Neural progenitor cell (in vitro differentiated cells): ENCODE data around the gene KRT79.

Experiments
- CTCF ChIP-seq: fragments of 200-600 bp; sonication (generic); IDR thresholded peaks from 2 replicates; pipeline ENCODE4 v1.5.1; 2017; ENCODE audit warnings: antibody characterized with exemption, mild to moderate bottlenecking
- EZH2 ChIP-seq: fragments of 200-600 bp; sonication (generic); IDR thresholded peaks from 2 replicates; pipeline ENCODE4 v1.6.1; 2017; ENCODE audit warnings: antibody characterized with exemption, mild to moderate bottlenecking, moderate library complexity
- EZH2phosphoT487 ChIP-seq: fragments of 200-600 bp; sonication (generic); IDR thresholded peaks from 2 replicates; pipeline ENCODE4 v1.6.1; 2017; ENCODE audit warnings: antibody characterized with exemption

GRCh38 chr12:52808573-52809160 is 25.4 kb downstream of the KRT79 start:
- TF ChIP-seq CTCF (no peak), EZH2phosphoT487 (no peak), EZH2 (no peak)
